Naive B cell (primary cell): ENCODE measurements around the gene DNAJB11. TPM values are rescaled to one million over a fixed set of nuclear protein-coding genes. Genes with fewer than 3 reads are reported as not detected.

Experiments used
- ATAC-seq, 2 donors: fragments of 150-1000 bp; cut with Tn5 transposase; 2 replicates each; pipeline ENCODE4 v1.10.0; 2021; ENCODE audit warnings: low read depth in 2 of 2, mild to moderate bottlenecking in 2 of 2, moderate library complexity in 2 of 2
- DNase-seq: peaks from one replicate; pipeline ENCODE4 v3.0.0; 2022
- H3K27ac Mint-ChIP-seq, 6 donors: one replicate each; pipeline ENCODE4 v1.8.0; 2020 to 2022; ENCODE audit warnings: mild to moderate bottlenecking in 6 of 6, mixed read lengths in 6 of 6, moderate library complexity in 5 of 6, inconsistent platforms in 2 of 6
- H3K27me3 Mint-ChIP-seq, 3 donors: one replicate each; pipeline ENCODE4 v1.8.0; 2021 to 2022; ENCODE audit warnings: mixed read lengths in 3 of 3, mild to moderate bottlenecking in 1 of 3
- H3K36me3 Mint-ChIP-seq, 2 donors: one replicate each; pipeline ENCODE4 v1.8.0; 2020 to 2022; ENCODE audit warnings: mixed read lengths in 2 of 2, inconsistent platforms in 1 of 2, mild to moderate bottlenecking in 1 of 2
- H3K4me1 Mint-ChIP-seq, 3 donors: one replicate each; pipeline ENCODE4 v1.8.0; 2020 to 2022; ENCODE audit warnings: mixed read lengths in 3 of 3, inconsistent platforms in 1 of 3, mild to moderate bottlenecking in 1 of 3, moderate library complexity in 1 of 3
- H3K4me3 Mint-ChIP-seq, 8 donors: one replicate each; pipeline ENCODE4 v1.8.0; 2020 to 2022; ENCODE audit warnings: mild to moderate bottlenecking in 8 of 8, mixed read lengths in 8 of 8, moderate library complexity in 8 of 8, inconsistent platforms in 2 of 8
- H3K9me3 Mint-ChIP-seq, 7 donors: one replicate each; pipeline ENCODE4 v1.8.0; 2020 to 2022; ENCODE audit warnings: mixed read lengths in 7 of 7, mild to moderate bottlenecking in 5 of 7, inconsistent platforms in 2 of 7, moderate library complexity in 1 of 7
- polyA plus RNA-seq, 6 donors: library from polyadenylated mRNA; unstranded; fragments of 300-500 nt; fragmentation: Illumina TruSeq; gene quantifications; one replicate each; pipeline ENCODE4 v1.2.3, GENCODE V29; 2021; ENCODE audit warnings: low read depth in 6 of 6

The DNAJB11 gene
- polyA plus RNA-seq, 6 donors from 2014 or later = 31.3 to 41.1 (median 37.7) TPM

DNA sequence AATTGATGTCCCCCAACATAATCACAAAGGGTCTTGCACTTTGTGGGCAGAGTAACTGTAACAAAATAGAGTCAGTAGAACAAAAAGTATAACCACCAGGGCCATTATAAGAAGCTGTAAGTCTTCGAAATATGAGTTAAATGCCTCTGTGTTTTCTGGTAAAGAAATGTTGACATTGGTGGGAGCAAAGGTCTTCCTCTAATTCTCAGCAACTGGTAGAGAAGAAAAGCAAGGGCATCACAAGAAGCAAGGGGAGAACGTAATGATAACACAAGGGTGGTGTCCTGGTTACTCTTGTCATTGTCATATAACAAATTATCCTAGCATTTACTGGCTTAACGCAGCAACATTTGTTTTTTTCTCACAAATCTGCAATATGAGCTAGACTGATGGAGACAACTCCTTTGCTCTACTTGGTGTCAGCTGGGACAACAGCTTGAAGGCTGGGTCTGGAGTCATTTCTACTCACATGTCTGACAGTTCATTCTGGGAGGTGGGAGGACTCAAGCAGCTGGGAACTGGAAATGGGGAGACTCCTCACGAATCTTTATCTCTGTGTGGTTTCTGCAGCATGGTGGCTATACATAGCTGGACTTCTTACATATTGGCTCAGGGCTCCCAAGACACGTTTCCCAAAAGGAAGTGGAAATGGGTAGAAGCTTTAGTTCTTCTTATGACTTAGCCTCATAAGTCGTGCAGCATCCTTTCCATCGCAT is 20.2 kb downstream of the DNAJB11 start:
- ATAC-seq (no peak), DNase-seq (no peak)
- Mint-ChIP-seq H3K27ac (no peak overlapping the region), H3K36me3 (peaks cover 0 to 4% of the 10 kb centered on the region in 2 donors), H3K27me3 (peaks cover 0 to 4% (median 0%) of the 10 kb centered on the region in 3 donors), H3K4me1 (no peaks in the 10 kb centered on the region), H3K4me3 (no peak overlapping the region), H3K9me3 (no peaks in the 10 kb centered on the region)

DNA sequence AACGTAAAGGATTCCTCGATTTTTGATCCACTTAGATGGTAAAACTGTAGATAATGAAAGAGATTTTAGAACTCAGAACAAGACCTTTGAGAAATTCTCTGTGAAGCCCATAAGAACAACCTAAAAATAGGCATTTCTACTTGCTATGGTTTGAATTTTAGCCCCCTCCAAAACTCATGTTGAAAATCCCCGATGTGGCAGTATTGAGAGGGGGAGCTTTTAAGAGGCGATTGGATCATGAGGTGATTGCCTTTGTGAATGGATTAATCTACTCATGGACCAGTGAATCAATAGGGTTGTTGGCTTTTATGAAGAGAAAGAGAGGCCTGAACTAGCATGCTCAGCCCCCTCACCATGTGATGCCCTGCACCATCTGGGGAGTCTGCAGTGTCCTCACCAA is 22.2 kb downstream of the DNAJB11 start:
- no peaks in the 10 kb centered on the region for H3K36me3 Mint-ChIP-seq
- peaks cover 4 to 7% (median 6%) of the 10 kb centered on the region in 3 donors for H3K27me3 Mint-ChIP-seq
- H3K4me3 Mint-ChIP-seq = no peak overlapping the region
- ATAC-seq (no peak), DNase-seq (no peak)
- H3K27ac Mint-ChIP-seq = no peak overlapping the region
- H3K9me3 Mint-ChIP-seq = no peaks in the 10 kb centered on the region
- no peaks in the 10 kb centered on the region for H3K4me1 Mint-ChIP-seq

DNA sequence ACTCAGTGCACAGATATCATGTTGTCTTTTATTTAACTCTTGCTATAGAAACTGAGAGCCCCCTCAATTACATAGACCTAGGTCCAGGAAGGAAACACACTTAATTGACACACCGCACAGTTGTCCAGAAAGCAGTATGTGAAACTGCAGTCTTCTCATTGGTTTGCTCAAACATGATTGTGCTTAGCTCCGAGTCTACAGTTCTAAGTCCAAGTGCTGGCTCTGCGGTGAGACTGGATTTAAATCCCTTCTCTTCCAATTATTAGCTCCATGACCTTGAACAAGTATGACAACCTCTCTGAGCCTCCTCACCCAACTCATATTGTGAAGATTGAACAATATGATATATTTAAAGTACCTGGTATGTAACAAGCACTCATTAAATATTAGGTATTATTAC is 23.3 kb downstream of the DNAJB11 start:
- no peak overlapping the region for H3K4me3 Mint-ChIP-seq
- ATAC-seq = no peak
- H3K9me3 Mint-ChIP-seq = no peaks in the 10 kb centered on the region
- no peak overlapping the region for H3K27ac Mint-ChIP-seq
- no peak for DNase-seq
- H3K4me1 Mint-ChIP-seq = no peaks in the 10 kb centered on the region
- peaks cover 4 to 15% (median 6%) of the 10 kb centered on the region in 3 donors for H3K27me3 Mint-ChIP-seq
- H3K36me3 Mint-ChIP-seq = no peaks in the 10 kb centered on the region

DNA sequence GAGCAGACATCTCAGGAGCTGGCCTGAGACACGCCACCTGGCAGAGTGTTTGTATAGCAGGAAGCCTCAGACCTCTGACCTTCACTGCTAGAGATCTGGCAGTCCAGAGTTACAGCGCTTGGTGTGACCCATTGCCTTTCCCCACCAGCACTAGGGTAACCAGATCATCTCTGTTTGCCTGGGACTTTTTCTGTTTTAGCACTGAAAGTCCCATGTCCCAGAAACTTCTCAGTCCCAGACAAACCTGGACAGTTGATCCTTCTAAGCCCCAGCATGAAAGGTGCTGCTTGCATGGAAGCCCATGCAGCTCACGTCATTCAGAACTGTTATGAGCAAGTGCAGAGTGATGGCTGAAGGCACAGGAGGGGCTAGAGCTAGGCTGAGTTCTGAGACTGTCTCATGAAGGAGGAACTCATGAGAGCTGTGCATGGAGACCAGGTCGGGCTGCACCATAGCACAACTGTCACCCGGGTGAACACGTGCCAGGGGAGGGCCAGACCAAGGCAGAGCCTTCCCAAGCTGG is 24.1 kb downstream of the DNAJB11 start:
- no peaks in the 10 kb centered on the region for H3K4me1 Mint-ChIP-seq
- no peak overlapping the region for H3K4me3 Mint-ChIP-seq
- peaks cover 4 to 15% (median 6%) of the 10 kb centered on the region in 3 donors for H3K27me3 Mint-ChIP-seq
- H3K27ac Mint-ChIP-seq = no peak overlapping the region
- H3K9me3 Mint-ChIP-seq = no peaks in the 10 kb centered on the region
- no peaks in the 10 kb centered on the region for H3K36me3 Mint-ChIP-seq
- DNase-seq (no peak), ATAC-seq (no peak)

DNA sequence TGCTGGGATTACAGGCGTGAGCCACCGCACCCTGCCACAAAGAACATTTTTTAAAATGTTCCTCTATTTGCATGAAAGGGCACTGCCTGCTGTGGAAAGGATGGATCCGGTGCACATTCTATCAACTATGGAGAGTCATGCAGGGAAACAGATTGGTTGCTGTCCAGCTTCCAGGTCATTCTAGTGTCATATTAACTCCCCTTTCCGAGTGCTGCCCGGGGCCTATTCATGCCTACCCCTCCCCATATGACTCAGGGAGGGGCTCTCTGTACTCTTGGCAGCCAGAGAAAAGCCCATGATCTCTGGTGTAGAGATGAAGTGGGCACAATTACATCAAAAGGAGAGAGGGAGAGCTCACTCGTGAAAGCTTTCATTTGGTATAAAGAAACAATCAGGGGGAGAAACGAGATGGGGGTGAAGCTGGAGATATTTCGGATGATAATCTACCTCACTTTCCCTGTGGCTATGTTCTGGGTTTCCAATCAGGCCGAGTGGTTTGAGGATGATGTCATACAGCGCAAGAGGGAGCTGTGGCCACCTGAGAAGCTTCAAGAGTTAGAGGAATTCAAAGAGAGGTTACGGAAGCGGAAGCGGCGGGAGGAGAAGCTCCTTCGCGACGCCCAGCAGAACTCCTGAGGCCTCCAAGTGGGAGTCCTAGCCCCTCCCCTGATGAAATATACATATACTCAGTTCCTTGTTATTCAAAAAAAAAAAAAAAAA is 26.2 kb downstream of the DNAJB11 start:
- peak overlapping the region in 2 of 8 donors; percentile 5 to 38 for H3K4me3 Mint-ChIP-seq
- DNase-seq = no peak
- no peaks in the 10 kb centered on the region for H3K4me1 Mint-ChIP-seq
- H3K27ac Mint-ChIP-seq = no peak overlapping the region
- ATAC-seq = no peak
- H3K9me3 Mint-ChIP-seq = no peaks in the 10 kb centered on the region
- no peaks in the 10 kb centered on the region for H3K36me3 Mint-ChIP-seq
- H3K27me3 Mint-ChIP-seq = peaks cover 4 to 15% (median 6%) of the 10 kb centered on the region in 3 donors

DNA sequence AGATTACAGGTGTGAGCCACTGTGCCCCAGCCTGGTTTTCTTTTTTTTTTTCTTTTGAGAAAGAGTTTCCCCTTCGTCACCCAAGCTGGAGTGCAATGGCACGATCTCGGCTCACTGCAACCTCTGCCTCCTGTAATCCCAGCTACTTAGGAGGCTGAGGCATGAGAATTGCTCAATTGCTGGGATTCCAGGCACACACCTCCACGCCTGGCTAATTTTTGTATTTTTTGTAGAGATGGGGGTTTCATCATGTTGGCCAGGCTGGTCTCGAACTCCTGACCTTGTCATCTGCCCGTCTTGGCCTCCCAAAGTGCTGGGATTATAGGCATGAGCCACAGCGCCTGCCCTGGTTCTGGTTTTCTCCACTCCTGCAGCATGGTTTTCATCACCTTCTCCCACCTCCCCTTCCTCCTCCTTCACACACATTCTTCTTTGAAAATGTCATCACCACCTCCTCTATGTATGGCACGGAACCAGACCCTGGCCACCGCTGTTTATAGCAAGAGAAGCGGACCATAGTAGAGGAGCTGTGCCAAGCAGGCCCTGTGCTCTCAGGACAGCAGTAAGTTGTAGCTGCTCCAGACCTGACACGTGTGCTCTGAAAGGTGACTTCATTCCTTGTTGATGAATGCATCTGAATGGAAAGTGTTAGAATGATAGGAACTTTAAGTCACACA is 27.7 kb downstream of the DNAJB11 start:
- Mint-ChIP-seq H3K4me3 (peak overlapping the region in 1 of 8 donors; percentile 9), H3K27me3 (peaks cover 2 to 22% (median 10%) of the 10 kb centered on the region in 3 donors), H3K9me3 (no peaks in the 10 kb centered on the region), H3K4me1 (no peaks in the 10 kb centered on the region), H3K27ac (peak overlapping the region in 1 of 6 donors; percentile 29), H3K36me3 (no peaks in the 10 kb centered on the region)
- ATAC-seq = no peak
- no peak for DNase-seq

DNA sequence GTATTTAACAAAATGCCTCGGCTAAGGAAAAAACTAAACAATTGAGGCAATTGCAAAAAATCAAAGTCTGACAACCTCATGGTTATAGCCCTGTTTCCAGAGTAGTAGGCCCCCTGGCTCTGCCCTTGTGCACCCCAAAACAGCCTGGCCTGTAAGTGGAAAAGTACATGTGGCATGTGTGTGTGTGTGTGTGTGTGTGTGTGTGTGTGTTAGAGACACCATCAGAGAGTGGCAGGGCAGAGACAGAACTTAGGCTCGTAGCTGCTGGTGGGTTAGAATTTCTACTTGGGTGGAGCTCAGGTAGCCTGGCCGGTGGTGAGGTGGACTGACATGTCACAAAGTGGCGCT is 28.2 kb downstream of the DNAJB11 start:
- DNase-seq = no peak
- Mint-ChIP-seq H3K36me3 (no peaks in the 10 kb centered on the region), H3K9me3 (no peaks in the 10 kb centered on the region), H3K4me1 (no peaks in the 10 kb centered on the region), H3K27me3 (peaks cover 0 to 23% (median 11%) of the 10 kb centered on the region in 3 donors), H3K4me3 (no peak overlapping the region), H3K27ac (no peak overlapping the region)
- ATAC-seq = no peak

DNA sequence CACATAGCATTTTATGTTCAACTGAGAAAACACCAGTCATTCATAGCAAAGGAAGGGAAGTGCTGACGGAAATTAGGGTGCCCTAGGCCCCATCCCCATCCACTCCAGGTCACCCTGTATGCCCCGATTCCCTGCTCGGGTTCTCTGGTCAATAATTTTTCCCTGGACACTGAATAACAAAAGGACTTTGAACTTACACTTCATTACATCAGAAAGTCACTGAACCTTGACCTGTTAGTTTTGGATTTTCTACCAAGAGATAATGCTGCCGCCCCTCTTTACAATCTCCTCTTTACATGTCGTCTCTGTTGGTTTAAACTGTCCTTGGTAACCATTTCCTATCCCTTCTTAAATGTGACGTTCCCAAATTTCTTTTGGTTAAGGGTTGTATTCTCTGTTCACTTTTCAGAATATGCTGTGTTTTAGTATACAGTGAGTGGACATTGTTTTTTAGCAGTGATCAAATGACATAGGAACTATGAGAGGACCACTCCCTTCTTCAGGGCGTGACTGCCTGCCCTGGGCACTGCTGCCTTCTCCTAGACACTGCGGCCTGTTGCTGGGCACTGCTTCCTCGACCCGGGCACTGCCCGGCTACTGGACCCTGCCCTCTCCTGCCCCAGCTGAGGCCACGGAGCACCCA is 28.7 kb downstream of the DNAJB11 start:
- H3K36me3 Mint-ChIP-seq = no peaks in the 10 kb centered on the region
- no peak overlapping the region for H3K4me3 Mint-ChIP-seq
- no peaks in the 10 kb centered on the region for H3K9me3 Mint-ChIP-seq
- peaks cover 0 to 25% (median 11%) of the 10 kb centered on the region in 3 donors for H3K27me3 Mint-ChIP-seq
- no peak for DNase-seq
- ATAC-seq = no peak
- H3K27ac Mint-ChIP-seq = no peak overlapping the region
- no peaks in the 10 kb centered on the region for H3K4me1 Mint-ChIP-seq

DNA sequence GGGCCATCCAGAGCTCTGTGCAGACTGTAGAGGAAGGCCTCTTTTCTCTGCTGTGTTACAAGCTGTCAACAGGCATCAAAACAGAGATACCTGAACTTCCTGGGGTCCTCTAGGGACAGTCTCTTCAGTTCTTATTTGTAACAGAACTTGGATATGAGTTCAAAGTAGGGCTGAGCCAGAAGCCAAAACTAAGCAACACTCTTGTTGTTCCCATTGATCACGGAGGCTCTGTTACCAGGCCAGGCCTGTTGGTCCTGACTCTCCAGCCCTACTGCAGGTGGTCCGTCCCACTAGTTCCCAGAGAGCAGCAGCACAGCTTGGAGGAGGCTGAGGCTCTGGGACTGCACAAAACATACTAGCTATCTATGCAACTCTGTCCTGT is 29.3 kb downstream of the DNAJB11 start:
- no peaks in the 10 kb centered on the region for H3K9me3 Mint-ChIP-seq
- peaks cover 2 to 30% (median 15%) of the 10 kb centered on the region in 3 donors for H3K27me3 Mint-ChIP-seq
- H3K36me3 Mint-ChIP-seq = no peaks in the 10 kb centered on the region
- H3K27ac Mint-ChIP-seq = no peak overlapping the region
- no peak overlapping the region for H3K4me3 Mint-ChIP-seq
- ATAC-seq (no peak), DNase-seq (no peak)
- H3K4me1 Mint-ChIP-seq = no peaks in the 10 kb centered on the region

DNA sequence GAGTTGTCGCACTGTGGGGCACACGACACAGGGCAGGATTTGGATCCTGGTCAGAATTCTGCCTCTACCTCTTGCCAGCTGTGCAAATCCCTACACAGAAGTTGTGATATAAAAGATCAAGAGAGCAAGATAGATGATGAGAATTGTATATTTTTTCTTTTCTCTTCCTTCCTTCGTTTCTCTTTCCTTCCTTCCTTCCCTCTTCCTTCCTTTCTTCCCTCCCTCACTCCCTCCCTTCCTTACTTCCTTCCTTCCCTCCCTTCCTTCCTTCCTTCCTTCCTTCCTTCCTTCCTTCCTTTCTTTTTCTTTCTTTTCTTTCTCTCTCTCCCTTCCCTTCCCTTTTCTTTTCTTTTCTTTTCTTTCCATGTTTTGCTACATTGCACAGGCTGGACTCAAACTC is 30.4 kb downstream of the DNAJB11 start:
- no peaks in the 10 kb centered on the region for H3K9me3 Mint-ChIP-seq
- peak overlapping the region in 1 of 6 donors; percentile 58 for H3K27ac Mint-ChIP-seq
- ATAC-seq = no peak
- H3K4me3 Mint-ChIP-seq = peak overlapping the region in 1 of 8 donors; percentile 75
- no peak for DNase-seq
- H3K4me1 Mint-ChIP-seq = no peaks in the 10 kb centered on the region
- H3K27me3 Mint-ChIP-seq = peaks cover 8 to 39% (median 24%) of the 10 kb centered on the region in 3 donors
- H3K36me3 Mint-ChIP-seq = no peaks in the 10 kb centered on the region

DNA sequence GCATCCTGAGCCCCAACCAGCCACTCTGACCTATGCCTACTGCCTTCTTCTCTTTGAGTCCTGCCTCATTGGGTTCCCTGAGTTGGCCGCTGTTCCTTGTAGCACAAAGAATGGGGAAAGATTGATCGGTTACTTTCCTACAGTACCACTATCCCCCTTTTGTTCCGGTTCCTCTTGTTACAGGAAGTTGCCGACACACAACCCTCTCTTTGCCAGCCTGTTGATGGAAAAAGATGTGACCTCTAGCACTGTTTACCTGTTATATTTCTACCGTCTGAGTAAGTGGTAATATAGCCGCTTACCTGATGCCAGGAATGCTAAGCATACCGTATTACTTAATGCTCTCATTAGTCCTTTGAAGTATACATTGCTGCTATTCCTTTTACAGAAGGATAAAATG is 32.6 kb downstream of the DNAJB11 start:
- Mint-ChIP-seq H3K4me3 (no peak overlapping the region), H3K4me1 (no peaks in the 10 kb centered on the region), H3K27ac (no peak overlapping the region), H3K36me3 (no peaks in the 10 kb centered on the region), H3K27me3 (peaks cover 8 to 29% (median 18%) of the 10 kb centered on the region in 3 donors), H3K9me3 (no peaks in the 10 kb centered on the region)
- DNase-seq (no peak), ATAC-seq (no peak)

DNA sequence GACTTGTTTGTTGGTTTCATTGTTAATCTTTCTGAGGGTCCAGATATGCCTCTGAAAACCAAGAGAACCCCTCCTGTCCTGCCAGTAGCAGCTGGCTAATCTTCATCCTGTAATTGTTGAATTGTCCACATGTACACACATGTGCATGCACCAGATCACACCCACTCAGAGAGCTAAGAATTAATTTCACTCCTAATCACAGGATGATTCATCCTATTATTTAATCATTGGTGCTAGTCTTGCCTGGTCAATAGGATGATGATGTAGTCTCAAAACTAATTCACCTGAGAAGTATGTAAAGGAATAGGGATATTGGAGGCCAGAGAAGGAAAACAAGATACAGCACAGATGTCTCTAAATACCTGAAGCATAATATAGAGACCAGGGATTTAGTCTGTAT is 34.6 kb downstream of the DNAJB11 start:
- Mint-ChIP-seq H3K27me3 (peaks cover 13 to 24% (median 18%) of the 10 kb centered on the region in 3 donors), H3K36me3 (no peaks in the 10 kb centered on the region)

More for the DNA sequence above, 34.6 kb downstream of the DNAJB11 start:
- Mint-ChIP-seq H3K9me3 (no peaks in the 10 kb centered on the region), H3K4me3 (no peak overlapping the region), H3K4me1 (no peaks in the 10 kb centered on the region), H3K27ac (no peak overlapping the region)
- ATAC-seq = no peak
- no peak for DNase-seq
